ENCODE data around the gene SIGLECL1. TPM values are rescaled to one million over a fixed set of nuclear protein-coding genes. Genes with fewer than 3 reads are reported as not detected.
A peak's percentile ranks its signal among the peaks of the same experiment; 100 is the strongest.

SIGLECL1 gene
- polyA plus RNA-seq, 3 donors, result 0.16 TPM; not detected in 2

DNA sequence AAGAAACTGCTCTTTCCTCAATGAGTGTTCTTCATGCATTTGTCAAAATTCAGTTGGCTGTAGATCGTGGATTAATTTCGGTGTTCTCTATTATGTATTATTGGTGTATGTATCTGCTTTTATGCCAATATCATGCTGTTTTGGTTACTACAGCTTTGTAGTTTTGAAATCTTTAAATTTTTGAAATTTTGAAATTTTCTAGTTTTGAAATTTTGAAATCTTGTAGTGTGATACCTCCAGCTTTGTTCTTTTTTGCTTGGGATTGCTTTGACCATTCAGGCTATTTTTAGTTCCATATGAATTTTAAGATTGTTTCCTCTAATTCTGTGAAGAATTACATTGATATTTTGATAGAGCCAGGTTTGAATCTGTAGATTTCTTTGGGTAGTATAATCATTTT, 22.9 kb upstream of the SIGLECL1 start:
- Mint-ChIP-seq H3K4me3 (peak overlapping the region in 1 of 2 donors; percentile 83), H3K36me3 (peaks cover 41 to 61% of the 10 kb centered on the region in 2 donors), H3K27ac (peak overlapping the region in 2 of 7 donors; percentile 1 to 22), H3K27me3 (ENCODE audit: low read depth in 3 of 3) (no peaks in the 10 kb centered on the region), H3K9me3 (peaks cover 0 to 4% (median 0%) of the 10 kb centered on the region in 7 donors), H3K4me1 (peaks cover 81% of the 10 kb centered on the region)
- TF ChIP-seq CTCF (IDR thresholded peaks at IDR 0.05), result no peak
- peak overlapping the region in 1 of 2 donors; percentile 26 for H3K27ac ChIP-seq (ENCODE audit: low read depth in 1 of 2, low read length in 2 of 2)
- no CpG with 5 or more reads among the region's 2 CpGs for WGBS (ENCODE audit: insufficient coverage)
- no peaks in the 10 kb centered on the region for H3K27me3 ChIP-seq (ENCODE audit: control insufficient read depth in 2 of 2, insufficient read depth in 2 of 2, low read length in 2 of 2)
- peaks cover 82% of the 10 kb centered on the region for H3K79me2 ChIP-seq (ENCODE audit: insufficient read depth, low read length)
- peaks cover 69% of the 10 kb centered on the region for H4K20me1 ChIP-seq (ENCODE audit: insufficient read depth, low read length)
- no peak overlapping the region for H3K9ac ChIP-seq (ENCODE audit: insufficient read depth, low read length, poor library complexity, severe bottlenecking)
- peaks cover 42 to 73% of the 10 kb centered on the region in 2 donors for H3K4me1 ChIP-seq (ENCODE audit: control insufficient read depth in 1 of 2, insufficient read depth in 2 of 2, low read length in 2 of 2)
- H2AFZ ChIP-seq (ENCODE audit: insufficient read depth, low read depth, low read length, poor library complexity, severe bottlenecking), result no peak overlapping the region
- H3K4me2 ChIP-seq (replicated peaks; ENCODE audit: extremely low read depth, low read length, poor library complexity, severe bottlenecking), result peak overlapping the region; percentile 98
- peaks cover 14 to 36% of the 10 kb centered on the region in 2 donors for H3K36me3 ChIP-seq (replicated peaks in 1 of 2; ENCODE audit: control insufficient read depth in 1 of 2, insufficient read depth in 2 of 2, low read length in 2 of 2)
- intact Hi-C loops (cut with micrococcal nuclease), result no loop called here
- H3K9me3 ChIP-seq (replicated peaks in 1 of 2; ENCODE audit: control insufficient read depth in 1 of 2, insufficient read depth in 1 of 2, low read length in 2 of 2), result no peaks in the 10 kb centered on the region
- H3K4me3 ChIP-seq (replicated peaks in 1 of 3; ENCODE audit: low read depth in 2 of 3, low read length in 3 of 3), result peak overlapping the region in 1 of 3 experiments; percentile 96
- no peak for DNase-seq

- no peaks in the 10 kb centered on the region for H3K9me3 Mint-ChIP-seq
- Histone ChIP-seq H3K4me3 (replicated peaks in 1 of 3; ENCODE audit: low read depth in 2 of 3, low read length in 3 of 3) (no peak overlapping the region), H3K4me1 (ENCODE audit: control insufficient read depth in 1 of 2, insufficient read depth in 2 of 2, low read length in 2 of 2) (peaks cover 45 to 51% of the 10 kb centered on the region in 2 donors), H3K27me3 (ENCODE audit: control insufficient read depth in 2 of 2, insufficient read depth in 2 of 2, low read length in 2 of 2) (no peaks in the 10 kb centered on the region), H3K4me2 (replicated peaks; ENCODE audit: extremely low read depth, low read length, poor library complexity, severe bottlenecking) (no peak overlapping the region), H2AFZ (ENCODE audit: insufficient read depth, low read depth, low read length, poor library complexity, severe bottlenecking) (no peak overlapping the region), H3K27ac (ENCODE audit: low read depth in 1 of 2, low read length in 2 of 2) (no peak overlapping the region), H3K79me2 (ENCODE audit: insufficient read depth, low read length) (peaks cover 14% of the 10 kb centered on the region), H3K9me3 (replicated peaks in 1 of 2; ENCODE audit: control insufficient read depth in 1 of 2, insufficient read depth in 1 of 2, low read length in 2 of 2) (no peaks in the 10 kb centered on the region), H3K36me3 (replicated peaks in 1 of 2; ENCODE audit: control insufficient read depth in 1 of 2, insufficient read depth in 2 of 2, low read length in 2 of 2) (peaks cover 60 to 67% of the 10 kb centered on the region in 2 donors), H4K20me1 (ENCODE audit: insufficient read depth, low read length) (peaks cover 37% of the 10 kb centered on the region), H3K9ac (ENCODE audit: insufficient read depth, low read length, poor library complexity, severe bottlenecking) (no peak overlapping the region)
- intact Hi-C loops (cut with micrococcal nuclease), result no loop called here
- TF ChIP-seq CTCF (IDR thresholded peaks at IDR 0.05), result no peak
- H3K4me3 Mint-ChIP-seq, result no peak overlapping the region
- peaks cover 48% of the 10 kb centered on the region for H3K4me1 Mint-ChIP-seq
- H3K27ac Mint-ChIP-seq, result no peak overlapping the region
- H3K36me3 Mint-ChIP-seq, result peaks cover 22 to 23% of the 10 kb centered on the region in 2 donors
- WGBS (ENCODE audit: insufficient coverage), result 96% methylated on average over 5 of the region's 7 CpGs
- DNase-seq, result no peak
- peaks cover 0 to 2% (median 1%) of the 10 kb centered on the region in 3 donors for H3K27me3 Mint-ChIP-seq (ENCODE audit: low read depth in 3 of 3)
Measured at GRCh38 chr19:51240866-51241265, 10.0 kb upstream of the SIGLECL1 start.

All from CD14-positive monocyte (primary cell).